ENCODE data around the gene SOHLH1. TPM values are rescaled to one million over a fixed set of nuclear protein-coding genes. Genes with fewer than 3 reads are reported as not detected.

The SOHLH1 gene
- not detected in 2 replicates for total RNA-seq

- no peak for DNase-seq (ENCODE audit: low read depth, low spot score)
Observed at GRCh38 chr9:135699440-135699839, at the start of gene SOHLH1. SOHLH1 (minus strand) TSS chr9:135699481; CDS start chr9:135699467, 14 bp downstream.

GRCh38 chr9:135748676-135749075 lies 49.4 kb upstream of the SOHLH1 start:
- no peak for DNase-seq (ENCODE audit: low read depth, low spot score)

GRCh38 chr9:135747311-135747710 lies 48.0 kb upstream of the SOHLH1 start:
- no peak for DNase-seq (ENCODE audit: low read depth, low spot score)

DNA sequence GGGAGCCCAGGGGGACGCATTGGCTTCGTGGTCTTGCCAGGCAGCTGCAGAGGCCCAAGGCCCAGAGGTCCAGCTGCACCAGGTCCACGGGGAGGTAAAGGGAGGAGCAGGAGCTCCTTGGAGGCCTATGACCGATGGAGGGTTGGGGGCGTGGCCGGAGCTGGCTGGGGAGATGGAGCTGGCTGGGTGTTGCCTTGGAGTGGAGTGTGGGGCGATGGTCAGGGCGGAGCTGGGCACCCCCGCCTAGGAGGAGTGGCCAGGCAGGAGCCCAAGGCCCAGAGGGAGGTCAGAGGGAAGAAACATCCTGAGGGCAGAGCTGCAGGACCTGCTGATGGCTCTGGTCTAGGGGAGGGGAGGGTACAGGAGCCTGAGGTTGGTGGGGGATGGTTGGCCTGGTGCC lies 47.3 kb upstream of the SOHLH1 start:
- no peak for DNase-seq (ENCODE audit: low read depth, low spot score)

- no peak for DNase-seq (ENCODE audit: low read depth, low spot score)
Observed at GRCh38 chr9:135745686-135746324, 46.5 kb upstream of the SOHLH1 start.

GRCh38 chr9:135745189-135745588 lies 45.9 kb upstream of the SOHLH1 start:
- no peak for DNase-seq (ENCODE audit: low read depth, low spot score)

DNA sequence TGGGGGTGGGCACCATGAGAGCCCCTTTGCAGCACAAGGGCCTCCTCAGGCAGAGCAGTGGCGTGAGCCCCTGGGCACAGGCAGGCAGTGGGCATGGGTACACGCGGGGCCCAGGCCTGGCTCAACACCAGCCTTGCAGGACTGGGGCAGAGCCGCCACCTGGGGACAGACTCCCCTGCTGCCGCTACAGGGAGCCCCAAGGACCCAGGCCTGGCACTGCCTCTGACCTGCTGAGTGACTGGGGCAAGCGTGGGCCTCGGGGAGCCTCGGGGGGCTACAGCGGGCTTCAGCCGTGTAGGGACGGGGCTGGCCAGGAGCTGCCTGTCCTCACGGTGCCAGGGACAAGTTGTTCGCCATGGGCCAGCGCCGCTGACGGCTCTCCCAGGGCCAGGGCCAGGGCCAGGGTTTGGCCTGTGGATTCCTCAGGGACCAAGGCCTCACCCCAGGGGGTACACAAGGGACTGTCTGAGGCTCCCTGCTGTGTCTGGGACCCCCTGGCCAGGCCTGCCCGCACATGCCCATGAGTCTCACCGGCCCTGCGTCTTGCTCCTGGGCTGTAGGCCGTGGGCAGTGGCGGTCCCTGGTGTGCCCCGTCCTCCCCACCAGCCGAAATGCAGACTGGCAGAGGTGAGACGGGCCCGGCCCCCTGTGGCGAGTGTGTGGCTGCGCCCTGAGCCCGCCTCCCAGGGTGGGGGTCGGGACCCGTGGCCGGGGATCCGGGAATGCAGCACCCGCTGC lies 45.2 kb upstream of the SOHLH1 start:
- no peak for DNase-seq (ENCODE audit: low read depth, low spot score)

DNA sequence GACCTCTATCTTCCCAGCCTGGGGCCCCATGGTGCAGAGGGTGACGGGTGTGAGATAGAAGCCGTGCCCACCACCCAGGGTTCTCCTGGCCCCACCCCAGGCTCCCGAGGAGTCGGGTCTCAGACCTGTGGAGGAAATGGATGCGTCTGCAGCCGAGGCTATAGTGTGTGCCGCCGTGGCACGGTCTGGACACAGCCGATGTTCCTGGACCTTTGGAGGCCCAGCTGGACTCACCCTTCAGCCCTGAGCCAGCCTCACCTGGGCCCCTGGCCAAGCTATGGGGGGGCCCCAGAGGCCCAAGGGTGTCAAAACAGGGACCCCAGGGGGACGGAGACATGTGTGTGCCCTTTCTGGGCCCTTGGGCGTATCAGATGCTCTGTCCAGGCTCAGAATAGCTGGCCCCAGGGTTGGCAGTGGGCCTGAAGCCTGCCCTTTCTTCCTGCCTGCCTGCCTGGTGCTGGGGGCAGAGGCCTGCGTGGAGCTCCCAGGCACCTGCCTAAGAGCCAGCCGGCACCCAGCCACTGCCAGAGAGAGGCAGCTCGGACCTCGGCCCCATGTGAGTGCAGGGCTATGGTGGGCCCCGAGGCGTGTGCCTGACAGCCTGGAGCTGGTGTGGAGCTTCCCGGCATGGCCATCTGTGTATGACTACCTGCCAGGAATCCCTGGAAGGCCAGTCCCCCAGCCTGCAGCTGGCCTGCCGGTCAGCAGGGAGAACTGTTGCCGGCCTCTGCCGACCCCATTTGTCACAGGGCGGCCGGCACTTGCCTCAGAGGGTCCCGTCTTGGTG lies 44.5 kb upstream of the SOHLH1 start:
- no peak for DNase-seq (ENCODE audit: low read depth, low spot score)

DNA sequence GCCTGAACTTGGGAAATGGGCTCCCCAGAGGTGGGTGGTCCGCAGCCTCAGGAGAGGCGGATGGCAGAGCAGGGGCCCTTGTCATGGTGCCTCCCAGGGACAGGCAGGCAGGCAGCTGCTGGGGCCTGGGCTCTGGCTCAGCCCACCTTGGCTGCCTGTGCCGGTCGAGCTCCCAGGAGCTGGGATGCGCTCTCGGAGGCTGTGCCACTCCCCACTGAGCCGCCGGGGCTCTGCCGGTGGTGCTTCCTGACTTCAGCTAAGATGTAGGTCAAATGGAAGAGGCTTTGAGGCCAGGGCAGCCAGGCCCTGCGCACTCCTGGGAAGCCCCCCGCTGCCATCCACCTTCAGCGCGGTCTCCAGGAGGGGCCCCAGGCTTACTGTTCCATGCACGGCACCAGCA lies 43.7 kb upstream of the SOHLH1 start:
- DNase-seq (ENCODE audit: low read depth, low spot score) = no peak

DNA sequence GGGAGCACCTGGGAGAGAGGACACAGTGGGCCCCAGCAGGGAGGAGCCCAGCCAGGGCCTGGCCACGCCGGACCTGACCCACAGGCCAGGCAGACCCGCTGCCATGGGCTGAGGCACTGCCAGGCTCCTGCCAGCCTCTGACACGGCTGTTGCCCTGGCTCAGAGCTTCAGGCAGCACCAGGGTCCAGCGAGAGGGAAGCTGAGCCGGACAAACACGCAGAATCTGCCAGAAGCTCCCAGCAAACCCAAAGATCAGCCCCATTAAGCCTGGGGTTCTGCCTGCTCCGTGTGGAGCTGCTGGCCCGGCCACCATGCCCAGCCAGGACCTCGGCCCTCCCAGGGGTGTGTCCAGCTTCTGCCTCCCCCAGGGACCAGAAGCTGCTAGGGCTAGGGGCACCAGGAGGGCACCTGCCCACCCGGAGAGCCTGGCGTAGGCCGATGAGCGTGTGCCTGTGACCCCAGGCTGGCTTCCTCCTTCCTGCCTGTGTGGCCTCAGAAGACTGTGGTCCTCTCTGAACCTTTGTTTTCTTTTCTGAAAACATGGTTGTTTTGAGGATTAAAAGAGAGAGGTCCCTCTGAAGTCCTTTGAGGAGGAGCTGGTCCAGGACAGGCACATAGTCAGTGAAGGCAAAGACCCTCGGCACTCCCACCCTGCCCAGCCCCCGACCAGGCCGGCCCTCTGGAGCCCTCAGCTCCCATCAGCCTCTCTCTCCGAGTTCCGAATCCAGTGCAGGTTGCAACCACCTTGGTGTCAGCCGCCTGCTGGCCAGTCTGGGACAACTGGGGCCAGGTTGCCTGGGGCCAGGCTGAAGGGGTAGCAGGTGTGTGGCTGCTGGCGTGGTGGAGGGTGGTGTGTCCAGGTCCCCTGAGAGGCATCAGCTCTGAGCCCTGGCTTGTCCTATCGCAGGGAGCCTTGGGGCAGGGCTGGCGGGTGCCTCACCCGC lies 42.3 kb upstream of the SOHLH1 start:
- no peak for DNase-seq (ENCODE audit: low read depth, low spot score)

- DNase-seq (ENCODE audit: low read depth, low spot score) = no peak
Observed at GRCh38 chr9:135739271-135740220, 40.3 kb upstream of the SOHLH1 start.

GRCh38 chr9:135737840-135738521 lies 38.7 kb upstream of the SOHLH1 start:
- DNase-seq (ENCODE audit: low read depth, low spot score) = no peak

- no peak for DNase-seq (ENCODE audit: low read depth, low spot score)
Observed at GRCh38 chr9:135736979-135737839, 37.9 kb upstream of the SOHLH1 start.

- no peak for DNase-seq (ENCODE audit: low read depth, low spot score)
Observed at GRCh38 chr9:135736272-135736978, 37.1 kb upstream of the SOHLH1 start.

- no peak for DNase-seq (ENCODE audit: low read depth, low spot score)
Observed at GRCh38 chr9:135734616-135735144, 35.4 kb upstream of the SOHLH1 start.

DNA sequence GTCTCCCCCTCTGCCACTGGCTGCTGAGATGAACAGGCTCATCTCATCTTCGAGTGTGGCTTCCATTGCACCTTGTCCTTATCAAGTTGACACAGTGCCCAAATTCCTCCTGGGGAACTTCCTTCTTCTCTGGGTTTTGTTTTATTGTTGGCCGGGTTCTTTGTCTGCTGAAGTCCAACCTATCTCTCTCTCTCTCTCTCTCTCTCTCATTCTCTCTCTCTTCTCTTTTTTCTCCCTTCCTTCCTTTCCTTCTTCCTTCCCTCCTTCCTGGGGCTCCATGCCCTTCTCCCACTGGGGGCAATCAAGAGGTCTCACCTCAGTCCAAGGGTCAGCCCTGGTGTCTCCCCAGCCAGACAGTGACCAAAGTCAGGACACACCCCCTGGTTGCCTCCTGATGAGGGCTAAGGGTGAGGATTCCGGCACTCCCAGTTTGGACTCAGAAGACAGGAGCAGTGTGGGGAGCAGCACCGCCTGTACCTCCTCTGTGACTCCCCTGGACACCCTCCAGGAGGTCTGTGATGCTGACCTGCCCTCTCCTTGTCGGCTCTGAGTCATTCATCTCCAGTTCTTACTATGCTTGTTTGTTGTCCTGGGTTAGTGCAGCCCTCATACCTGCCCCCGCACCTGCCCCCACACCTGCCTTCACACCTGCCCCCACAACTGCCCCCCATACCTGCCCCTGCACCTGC lies 33.4 kb upstream of the SOHLH1 start:
- no peak for DNase-seq (ENCODE audit: low read depth, low spot score)

- DNase-seq (ENCODE audit: low read depth, low spot score) = no peak
Observed at GRCh38 chr9:135731454-135731853, 32.2 kb upstream of the SOHLH1 start.

All from pulmonary artery endothelial cell (primary cell).